ENCODE measurements around the gene TSPAN18. TPM values are rescaled to one million over a fixed set of nuclear protein-coding genes. Genes with fewer than 3 reads are reported as not detected.

The TSPAN18 gene
- total and polyA plus RNA-seq, 2 experiments from 2014 or later, result 0.20 to 0.54 TPM

DNA sequence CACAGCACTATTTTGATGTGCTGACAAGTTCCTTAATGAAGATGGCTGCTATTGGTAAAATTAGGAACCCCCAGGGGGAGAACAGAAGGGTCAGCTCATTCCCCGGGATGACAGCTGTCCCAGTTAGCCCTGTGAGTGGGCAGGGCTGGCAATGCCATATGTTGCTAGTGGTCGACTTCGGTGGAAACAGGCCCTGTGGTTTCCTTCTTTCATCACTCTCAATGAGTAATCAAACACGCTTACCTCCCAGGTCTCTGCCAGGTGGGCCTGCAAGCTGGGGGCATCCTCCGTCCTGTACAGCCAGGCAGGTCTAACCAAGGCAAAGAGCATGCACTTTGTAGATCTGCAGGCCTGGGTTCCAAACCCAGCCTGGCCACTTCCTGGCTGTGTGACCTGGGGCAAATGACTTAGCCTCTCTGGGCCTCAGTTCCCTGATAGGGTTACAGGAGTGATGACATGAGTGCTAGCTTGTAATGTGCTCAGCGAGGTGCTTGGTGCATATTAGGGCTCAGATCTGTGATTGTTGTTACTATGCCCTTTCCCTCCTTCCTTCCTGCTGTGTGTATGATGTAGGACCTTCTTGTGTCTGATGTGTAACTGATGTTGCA is 85.2 kb downstream of the TSPAN18 start:
- Histone ChIP-seq H3K27me3 (replicated peaks; ENCODE audit: insufficient read depth) (peaks cover 29% of the 10 kb centered on the region), H2AFZ (no peak overlapping the region), H3K4me1 (ENCODE audit: insufficient read depth) (no peaks in the 10 kb centered on the region), H3K4me2 (ENCODE audit: unreplicated experiment) (no peak overlapping the region), H3K4me3 (no peak overlapping the region), H3F3A (ENCODE audit: insufficient read depth) (no peaks in the 10 kb centered on the region), H3K36me3 (ENCODE audit: low read depth) (no peaks in the 10 kb centered on the region), H3K27ac (no peak overlapping the region), H3K9me3 (ENCODE audit: low read depth) (no peaks in the 10 kb centered on the region), H4K20me1 (ENCODE audit: insufficient read depth) (no peaks in the 10 kb centered on the region), H3K9me2 (ENCODE audit: insufficient read depth) (no peaks in the 10 kb centered on the region), H3K79me2 (ENCODE audit: insufficient read depth) (no peaks in the 10 kb centered on the region), H3K9ac (no peak overlapping the region)
- in situ Hi-C loops (cut with MboI), result no loop called here
- WGBS, 2 experiments (ENCODE audit: low coverage in 1 of 2, low lambda C conversion rate in 2 of 2, missing lambda C conversion rate in 2 of 2), result 67 to 76% methylated on average over 6 of the region's 6 CpGs
- no peak for DNase-seq
- TF ChIP-seq EZH2 (IDR thresholded peaks at IDR 0.05; ENCODE audit: insufficient read depth, poor library complexity, severe bottlenecking) (no peak), EZH2phosphoT487 (IDR thresholded peaks at IDR 0.05; ENCODE audit: insufficient read depth, low read depth) (no peak)

DNA sequence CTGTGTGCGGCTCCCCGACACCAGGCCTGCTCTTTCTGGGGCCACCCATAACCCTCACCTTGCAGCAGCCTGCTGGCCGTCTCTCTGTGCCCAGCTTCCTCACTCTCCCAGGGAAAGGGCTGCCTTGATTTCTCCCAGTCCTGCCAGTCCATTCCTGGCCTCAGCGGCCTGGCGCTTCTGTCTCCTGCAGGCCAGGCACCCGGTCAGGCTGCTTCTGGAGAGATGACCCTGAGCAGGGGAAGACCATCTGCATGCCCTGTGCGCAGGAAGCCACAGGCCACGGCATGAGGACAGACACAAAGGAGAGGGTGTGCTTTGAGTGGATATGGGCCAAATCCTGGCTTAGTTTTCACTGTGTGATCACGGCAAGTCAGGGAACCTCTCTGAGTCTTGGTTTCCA is 86.2 kb downstream of the TSPAN18 start:
- Histone ChIP-seq H3K9me3 (ENCODE audit: low read depth) (no peaks in the 10 kb centered on the region), H3K4me2 (ENCODE audit: unreplicated experiment) (no peak overlapping the region), H3K27ac (no peak overlapping the region), H3K9me2 (ENCODE audit: insufficient read depth) (no peaks in the 10 kb centered on the region), H3K4me1 (ENCODE audit: insufficient read depth) (no peaks in the 10 kb centered on the region), H3K9ac (no peak overlapping the region), H3K4me3 (no peak overlapping the region), H3K27me3 (replicated peaks; ENCODE audit: insufficient read depth) (peaks cover 23% of the 10 kb centered on the region), H3F3A (ENCODE audit: insufficient read depth) (no peaks in the 10 kb centered on the region), H4K20me1 (ENCODE audit: insufficient read depth) (no peaks in the 10 kb centered on the region), H3K36me3 (ENCODE audit: low read depth) (no peaks in the 10 kb centered on the region), H2AFZ (no peak overlapping the region), H3K79me2 (ENCODE audit: insufficient read depth) (no peaks in the 10 kb centered on the region)
- in situ Hi-C loops (cut with MboI), result no loop called here
- WGBS, 2 experiments (ENCODE audit: low coverage in 1 of 2, low lambda C conversion rate in 2 of 2, missing lambda C conversion rate in 2 of 2), result 68 to 69% methylated on average over 9 of the region's 9 CpGs
- DNase-seq, result no peak
- TF ChIP-seq EZH2phosphoT487 (IDR thresholded peaks at IDR 0.05; ENCODE audit: insufficient read depth, low read depth), result no peak
- TF ChIP-seq EZH2 (IDR thresholded peaks at IDR 0.05; ENCODE audit: insufficient read depth, poor library complexity, severe bottlenecking), result no peak

DNA sequence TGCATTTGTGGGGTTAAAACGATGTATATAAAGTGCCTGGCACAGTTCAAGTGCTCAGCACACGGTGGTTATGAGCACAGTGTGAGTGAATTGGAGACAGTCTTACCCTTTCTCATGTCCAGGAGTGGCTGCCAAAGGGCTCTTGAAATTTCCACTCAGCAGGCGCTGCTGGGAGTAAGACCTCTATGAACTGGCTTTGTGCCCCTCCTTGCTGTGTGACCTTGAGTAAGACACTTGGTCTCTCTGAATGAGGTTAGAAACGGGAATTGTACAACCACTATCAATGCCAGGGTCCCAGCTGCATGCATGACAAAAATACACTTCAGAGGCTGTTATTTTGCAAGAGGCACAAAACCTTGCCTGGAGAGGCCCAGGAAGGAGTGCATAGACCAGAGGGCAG is 86.6 kb downstream of the TSPAN18 start:
- no peak overlapping the region for H3K4me3 ChIP-seq
- H3K36me3 ChIP-seq (ENCODE audit: low read depth), result no peaks in the 10 kb centered on the region
- H3K9me3 ChIP-seq (ENCODE audit: low read depth), result no peaks in the 10 kb centered on the region
- no peak for TF ChIP-seq EZH2 (IDR thresholded peaks at IDR 0.05; ENCODE audit: insufficient read depth, poor library complexity, severe bottlenecking)
- TF ChIP-seq EZH2phosphoT487 (IDR thresholded peaks at IDR 0.05; ENCODE audit: insufficient read depth, low read depth), result no peak
- H2AFZ ChIP-seq, result no peak overlapping the region
- no peaks in the 10 kb centered on the region for H3F3A ChIP-seq (ENCODE audit: insufficient read depth)
- no peak overlapping the region for H3K4me2 ChIP-seq (ENCODE audit: unreplicated experiment)
- no peaks in the 10 kb centered on the region for H3K9me2 ChIP-seq (ENCODE audit: insufficient read depth)
- no peak overlapping the region for H3K27ac ChIP-seq
- WGBS, 2 experiments (ENCODE audit: low coverage in 1 of 2, low lambda C conversion rate in 2 of 2, missing lambda C conversion rate in 2 of 2), result 37 to 39% methylated on average over 4 of the region's 4 CpGs
- no peak overlapping the region for H3K9ac ChIP-seq
- no peaks in the 10 kb centered on the region for H4K20me1 ChIP-seq (ENCODE audit: insufficient read depth)
- no peaks in the 10 kb centered on the region for H3K4me1 ChIP-seq (ENCODE audit: insufficient read depth)
- no peaks in the 10 kb centered on the region for H3K79me2 ChIP-seq (ENCODE audit: insufficient read depth)
- in situ Hi-C loops (cut with MboI), result no loop called here
- H3K27me3 ChIP-seq (replicated peaks; ENCODE audit: insufficient read depth), result peaks cover 19% of the 10 kb centered on the region
- no peak for DNase-seq

DNA sequence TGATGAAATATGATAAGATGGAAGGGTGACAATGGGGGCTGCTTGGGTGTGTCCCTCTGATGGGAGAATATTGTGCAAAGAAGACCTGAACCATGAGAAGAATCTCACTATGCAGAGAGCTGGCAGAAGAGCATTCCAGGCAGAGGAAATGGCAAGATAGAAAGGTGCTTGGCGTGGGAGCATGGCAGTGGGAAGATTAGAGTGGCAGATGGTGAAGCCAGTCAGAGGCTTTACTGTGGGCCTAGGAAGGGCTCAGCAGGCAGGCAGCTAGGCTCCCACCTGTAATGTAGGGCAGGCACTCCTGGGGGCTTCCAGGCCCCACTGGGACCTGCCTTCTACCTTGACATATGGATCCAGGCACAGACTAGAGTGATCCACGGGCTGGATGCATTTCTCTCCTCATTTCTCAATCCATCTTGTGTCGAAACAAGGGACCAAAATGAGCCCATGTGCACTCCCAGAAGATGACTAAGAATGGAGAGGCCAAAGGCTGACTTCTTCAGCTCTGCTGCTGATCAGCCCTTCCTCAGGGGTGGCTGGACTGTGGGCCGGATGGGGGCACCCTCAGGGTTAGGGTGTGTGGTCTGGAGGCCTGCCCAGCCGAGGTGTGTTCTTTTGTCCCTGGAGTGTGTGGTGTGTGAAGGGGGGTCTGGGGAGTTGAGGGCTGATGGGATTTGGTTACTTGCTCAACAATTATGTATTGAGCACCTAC is 88.3 kb downstream of the TSPAN18 start:
- Histone ChIP-seq H4K20me1 (ENCODE audit: insufficient read depth) (no peaks in the 10 kb centered on the region), H3K27me3 (replicated peaks; ENCODE audit: insufficient read depth) (peaks cover 2% of the 10 kb centered on the region), H3K9me2 (ENCODE audit: insufficient read depth) (no peaks in the 10 kb centered on the region), H2AFZ (no peak overlapping the region), H3K4me3 (no peak overlapping the region), H3K9ac (no peak overlapping the region), H3K4me2 (ENCODE audit: unreplicated experiment) (no peak overlapping the region), H3K79me2 (ENCODE audit: insufficient read depth) (no peaks in the 10 kb centered on the region), H3F3A (ENCODE audit: insufficient read depth) (no peaks in the 10 kb centered on the region), H3K27ac (no peak overlapping the region), H3K36me3 (ENCODE audit: low read depth) (no peaks in the 10 kb centered on the region), H3K4me1 (ENCODE audit: insufficient read depth) (no peaks in the 10 kb centered on the region), H3K9me3 (ENCODE audit: low read depth) (no peaks in the 10 kb centered on the region)
- peak; percentile 64 for DNase-seq
- WGBS, 2 experiments (ENCODE audit: low coverage in 1 of 2, low lambda C conversion rate in 2 of 2, missing lambda C conversion rate in 2 of 2), result 69 to 71% methylated on average over 5 of the region's 5 CpGs
- in situ Hi-C loops (cut with MboI), result no loop called here
- TF ChIP-seq EZH2phosphoT487 (IDR thresholded peaks at IDR 0.05; ENCODE audit: insufficient read depth, low read depth) (no peak), EZH2 (IDR thresholded peaks at IDR 0.05; ENCODE audit: insufficient read depth, poor library complexity, severe bottlenecking) (no peak)

Data from GM23248 (cell line).